HCT116 (cell line): ENCODE results near the gene NASP. TPM values are rescaled to one million over a fixed set of nuclear protein-coding genes. Genes with fewer than 3 reads are reported as not detected.

Experiments used
- ATAC-seq: fragments of 200-7000 bp; cut with Tn5 transposase; 2 replicates; pipeline ENCODE4 v1.9.1; 2020; ENCODE audit warnings: mild to moderate bottlenecking, moderate library complexity
- BruUV-seq: library from RNA; stranded (reverse); fragments of 400-500 nt; replicated peaks from 2 replicates; lab custom pipeline; 2021; lab: Mats Ljungman, UMichigan
- CTCF ChIA-PET: fragments of 300-600 bp; sonication (Branson Sonifier 250); formaldehyde crosslinking; loops from one replicate; lab custom pipeline; 2021; ENCODE audit warnings: antibody characterized with exemption; lab: Charles Lee
- POLR2A ChIA-PET: fragments of 300-600, 350-600 bp; sonication (Branson Sonifier 250); formaldehyde crosslinking; loops from one replicate; lab custom pipeline; 2021; ENCODE audit warnings: antibody characterized with exemption; lab: Charles Lee
- RAD21 ChIA-PET, 2 experiments: fragments of 300-600 bp; sonication (Branson Sonifier 250); formaldehyde crosslinking; loops; one replicate each; lab custom pipeline; 2023; ENCODE audit warnings: low total read pairs in 2 of 2; ENCODE audit not compliant: uncharacterized antibody in 2 of 2, unreplicated experiment in 2 of 2, low non-redundant PET in 1 of 2; lab: Charles Lee
- DNase-seq: peaks from one replicate; pipeline ENCODE4 v3.0.0-alpha.2; 2010; ENCODE audit warnings: low read depth, low spot score
- H2AFZ ChIP-seq: fragments of 200-600 bp; shearing (Covaris generic), sonication (generic); 2 replicates; pipeline ENCODE4 v1.6.1; 2017; ENCODE audit warnings: low read depth, mixed run types, mixed read lengths, antibody characterized with exemption, low read length; ENCODE audit not compliant: poor library complexity, severe bottlenecking
- H3K27ac ChIP-seq: 2 replicates; pipeline ENCODE4 v1.5.1; 2012; ENCODE audit warnings: low read depth, low read length
- H3K27me3 ChIP-seq: fragments of 200-600 bp; sonication (generic); 2 replicates; pipeline ENCODE4 v1.6.1; 2016; ENCODE audit warnings: mixed run types, low read length, mixed read lengths; ENCODE audit not compliant: insufficient read depth
- H3K36me3 ChIP-seq, 2 experiments: fragments of 200-500 bp in 1 of 2; fragments of 200-600 bp in 1 of 2; sonication (Bioruptor generic) in 1 of 2; sonication (generic) in 1 of 2; 2 replicates each; pipeline versions ENCODE4 v1.5.1 to v1.6.1; 2014 to 2016; ENCODE audit warnings: low read length in 2 of 2, inconsistent platforms in 1 of 2, mixed read lengths in 1 of 2, mixed run types in 1 of 2; ENCODE audit not compliant: insufficient read depth in 2 of 2, control insufficient read depth in 1 of 2
- H3K4me1 ChIP-seq, 2 experiments: fragments of 200-600 bp in 1 of 2; sonication (generic) in 1 of 2; 2 replicates each; pipeline versions ENCODE4 v1.5.1 to v1.6.1; 2012 to 2017; ENCODE audit warnings: low read length in 2 of 2, inconsistent platforms in 1 of 2, mild to moderate bottlenecking in 1 of 2, mixed read lengths in 1 of 2, mixed run types in 1 of 2, moderate library complexity in 1 of 2; ENCODE audit not compliant: insufficient read depth in 2 of 2, control insufficient read depth in 1 of 2
- H3K4me2 ChIP-seq: fragments of 200-600 bp; sonication (generic); 2 replicates; pipeline ENCODE4 v1.6.1; 2017; ENCODE audit warnings: mixed run types, low read length, mixed read lengths
- H3K4me3 ChIP-seq, 2 experiments: fragments of 200-600 bp in 1 of 2; sonication (generic) in 1 of 2; replicated peaks in 1 of 2; 2 replicates each; pipeline ENCODE4 v1.5.1; 2011 to 2016; ENCODE audit warnings: low read length in 2 of 2, control low read depth in 1 of 2, low read depth in 1 of 2, mild to moderate bottlenecking in 1 of 2, mixed read lengths in 1 of 2, mixed run types in 1 of 2
- H3K79me2 ChIP-seq: fragments of 200-600 bp; sonication (generic); 2 replicates; pipeline ENCODE4 v1.6.1; 2017; ENCODE audit warnings: mild to moderate bottlenecking, mixed run types, low read length, moderate library complexity, mixed read lengths; ENCODE audit not compliant: insufficient read depth
- H3K9ac ChIP-seq: fragments of 200-600 bp; sonication (generic); 2 replicates; pipeline ENCODE4 v1.6.1; 2016; ENCODE audit warnings: low read length, mixed read lengths
- H3K9me2 ChIP-seq: fragments of 200-600 bp; sonication (generic), shearing (Covaris generic); 2 replicates; pipeline ENCODE4 v1.6.1; 2017; ENCODE audit warnings: mixed run types, mild to moderate bottlenecking, moderate library complexity; ENCODE audit not compliant: insufficient read depth
- H3K9me3 ChIP-seq, 2 experiments: fragments of 200-500 bp in 1 of 2; fragments of 200-600 bp in 1 of 2; sonication (Bioruptor generic) in 1 of 2; sonication (generic) in 1 of 2; 2 replicates each; pipeline ENCODE4 v1.6.1; 2014 to 2017; ENCODE audit warnings: low read length in 2 of 2, mixed read lengths in 2 of 2, inconsistent platforms in 1 of 2, low read depth in 1 of 2, mild to moderate bottlenecking in 1 of 2, mixed run types in 1 of 2, moderate library complexity in 1 of 2; ENCODE audit not compliant: control insufficient read depth in 1 of 2, insufficient read depth in 1 of 2
- H4K20me1 ChIP-seq: fragments of 200-600 bp; sonication (generic), shearing (Covaris generic); 2 replicates; pipeline ENCODE4 v1.6.1; 2017; ENCODE audit warnings: mixed run types, mild to moderate bottlenecking, moderate library complexity; ENCODE audit not compliant: insufficient read depth
- EGR1 ChIP-seq: IDR thresholded peaks from 2 replicates; pipeline ENCODE4 v1.6.1; 2012; ENCODE audit warnings: low read depth
- ELF1 ChIP-seq: IDR thresholded peaks from 2 replicates; pipeline ENCODE4 v1.6.1; 2012; ENCODE audit warnings: low read depth, borderline replicate concordance
- EZH2phosphoT487 ChIP-seq: fragments of 200-600 bp; IDR thresholded peaks from 2 replicates; pipeline ENCODE4 v1.6.1; 2018; ENCODE audit warnings: antibody characterized with exemption, borderline replicate concordance
- FOSL1 ChIP-seq: IDR thresholded peaks from 2 replicates; pipeline ENCODE4 v1.6.1; 2012; ENCODE audit warnings: low read depth
- JUND ChIP-seq: IDR thresholded peaks from 2 replicates; pipeline ENCODE4 v1.6.1; 2012
- RAD21 ChIP-seq: IDR thresholded peaks from 2 replicates; pipeline ENCODE4 v1.6.1; 2012; ENCODE audit warnings: low read depth, mild to moderate bottlenecking
- SIN3A ChIP-seq: IDR thresholded peaks from 2 replicates; pipeline ENCODE4 v1.6.1; 2012; ENCODE audit warnings: low read depth
- SRF ChIP-seq: IDR thresholded peaks from 2 replicates; pipeline ENCODE4 v1.6.1; 2012; ENCODE audit warnings: low read depth
- YY1 ChIP-seq: IDR thresholded peaks from 2 replicates; pipeline ENCODE4 v1.6.1; 2011; ENCODE audit warnings: low read length, low read depth, moderate library complexity, mild to moderate bottlenecking; ENCODE audit not compliant: insufficient replicate concordance; ENCODE audit errors: extremely low read depth
- ZNF274 ChIP-seq: fragments of 200-500 bp; sonication (Bioruptor generic); IDR thresholded peaks from 2 replicates; pipeline ENCODE4 v1.6.1; 2014; ENCODE audit warnings: mild to moderate bottlenecking, low read depth, low read length, inconsistent platforms
- intact Hi-C: fragments of 100-400 bp; cut with micrococcal nuclease; formaldehyde crosslinking; loops from 2 replicates; pipeline ENCODE4 v1.10.0; 2022
- total RNA-seq: library from RNA; stranded (reverse); gene quantifications from one replicate; pipeline ENCODE4 v1.2.1, GENCODE V29; 2021; ENCODE audit not compliant: unreplicated experiment
- TF ChIP-seq, protein P1 (sequence below): IDR thresholded peaks from 2 replicates; pipeline ENCODE4 v1.6.1; 2012
- TF ChIP-seq, protein P2 (sequence below): IDR thresholded peaks from 2 replicates; pipeline ENCODE4 v1.6.1; 2011; ENCODE audit warnings: mild to moderate bottlenecking, low read length, moderate library complexity; ENCODE audit not compliant: insufficient replicate concordance; ENCODE audit errors: extremely low read depth

The NASP gene
- total RNA-seq, 1 experiment from 2014 or later: 185 TPM

DNA sequence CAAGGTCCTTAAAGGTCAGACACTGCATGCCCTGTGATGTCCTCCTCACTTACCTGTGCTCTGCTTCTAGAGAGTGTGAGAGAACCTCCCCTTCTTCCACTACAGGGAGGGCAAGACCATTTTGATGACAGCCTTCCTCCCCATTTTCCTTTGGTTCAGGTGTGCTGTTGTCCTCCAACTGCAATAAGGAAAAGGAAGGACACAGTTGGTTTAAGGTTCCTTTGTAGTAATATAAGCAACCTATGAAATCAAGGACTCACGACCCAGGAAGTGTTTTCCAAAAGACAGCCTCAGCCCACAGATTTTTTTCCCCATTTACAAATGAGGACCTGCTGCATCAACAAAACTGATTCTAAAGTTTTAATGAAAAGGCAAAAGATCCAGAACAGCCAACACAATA, 46.6 kb downstream of the NASP start:
- ChIA-PET RAD21 (no interaction called here), POLR2A (no interaction called here), CTCF (no interaction called here)
- H3K4me3 ChIP-seq: no peak overlapping the region
- no peaks in the 10 kb centered on the region for H4K20me1 ChIP-seq
- no peak overlapping the region for H3K4me2 ChIP-seq
- TF ChIP-seq JUND (no peak), SRF (no peak), FOSL1 (no peak), RAD21 (no peak), EZH2phosphoT487 (no peak), SIN3A (no peak), ZNF274 (no peak), EGR1 (no peak), YY1 (no peak), ELF1 (no peak)
- TF ChIP-seq, protein P1, sequence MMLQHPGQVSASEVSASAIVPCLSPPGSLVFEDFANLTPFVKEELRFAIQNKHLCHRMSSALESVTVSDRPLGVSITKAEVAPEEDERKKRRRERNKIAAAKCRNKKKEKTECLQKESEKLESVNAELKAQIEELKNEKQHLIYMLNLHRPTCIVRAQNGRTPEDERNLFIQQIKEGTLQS: no peak
- TF ChIP-seq, protein P2, sequence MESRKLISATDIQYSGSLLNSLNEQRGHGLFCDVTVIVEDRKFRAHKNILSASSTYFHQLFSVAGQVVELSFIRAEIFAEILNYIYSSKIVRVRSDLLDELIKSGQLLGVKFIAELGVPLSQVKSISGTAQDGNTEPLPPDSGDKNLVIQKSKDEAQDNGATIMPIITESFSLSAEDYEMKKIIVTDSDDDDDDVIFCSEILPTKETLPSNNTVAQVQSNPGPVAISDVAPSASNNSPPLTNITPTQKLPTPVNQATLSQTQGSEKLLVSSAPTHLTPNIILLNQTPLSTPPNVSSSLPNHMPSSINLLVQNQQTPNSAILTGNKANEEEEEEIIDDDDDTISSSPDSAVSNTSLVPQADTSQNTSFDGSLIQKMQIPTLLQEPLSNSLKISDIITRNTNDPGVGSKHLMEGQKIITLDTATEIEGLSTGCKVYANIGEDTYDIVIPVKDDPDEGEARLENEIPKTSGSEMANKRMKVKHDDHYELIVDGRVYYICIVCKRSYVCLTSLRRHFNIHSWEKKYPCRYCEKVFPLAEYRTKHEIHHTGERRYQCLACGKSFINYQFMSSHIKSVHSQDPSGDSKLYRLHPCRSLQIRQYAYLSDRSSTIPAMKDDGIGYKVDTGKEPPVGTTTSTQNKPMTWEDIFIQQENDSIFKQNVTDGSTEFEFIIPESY: no peak
- no peak overlapping the region for H3K27ac ChIP-seq
- H3K36me3 ChIP-seq: peaks cover 49 to 70% of the 10 kb centered on the region in 2 experiments
- intact Hi-C loops: no loop called here
- H3K4me1 ChIP-seq: no peaks in the 10 kb centered on the region
- DNase-seq: no peak
- no peak overlapping the region for H2AFZ ChIP-seq
- no peaks in the 10 kb centered on the region for H3K9me3 ChIP-seq
- H3K79me2 ChIP-seq: no peaks in the 10 kb centered on the region
- H3K27me3 ChIP-seq: no peaks in the 10 kb centered on the region
- BruUV-seq: no TSS peak
- no peaks in the 10 kb centered on the region for H3K9me2 ChIP-seq
- H3K9ac ChIP-seq: no peak overlapping the region
- no peak for ATAC-seq
